Lower lobe of right lung (tissue), 2 donors: ENCODE data around the gene HES3. TPM values are rescaled to one million over a fixed set of nuclear protein-coding genes. Genes with fewer than 3 reads are reported as not detected.
A peak's percentile ranks its signal among the peaks of the same experiment; 100 is the strongest.

Source experiments
- ATAC-seq, 2 donors: fragments of 200-7000 bp; cut with Tn5 transposase; one replicate each; pipeline ENCODE4 v1.9.1; 2020 to 2022; ENCODE audit warnings: mild to moderate bottlenecking in 2 of 2, moderate library complexity in 2 of 2
- DNase-seq: peaks from one replicate; pipeline ENCODE4 v3.0.0-alpha.2; 2020
- H3K27ac ChIP-seq: fragments of 200-600 bp; one replicate; pipeline ENCODE4 v1.8.0; 2022
- H3K27me3 ChIP-seq: fragments of 200-600 bp; one replicate; pipeline ENCODE4 v1.8.0; 2022; ENCODE audit warnings: low read depth
- H3K36me3 ChIP-seq: fragments of 200-600 bp; one replicate; pipeline ENCODE4 v1.8.0; 2022; ENCODE audit warnings: mild to moderate bottlenecking
- H3K4me1 ChIP-seq: fragments of 200-600 bp; one replicate; pipeline ENCODE4 v1.8.0; 2022
- H3K4me3 ChIP-seq: fragments of 200-600 bp; one replicate; pipeline ENCODE4 v1.8.0; 2022; ENCODE audit warnings: mild to moderate bottlenecking
- H3K9me3 ChIP-seq: fragments of 200-600 bp; one replicate; pipeline ENCODE4 v1.8.0; 2022
- intact Hi-C: fragments of 100-400 bp; cut with DNase I; formaldehyde crosslinking; loops from one replicate; pipeline ENCODE4 v1.11.0; 2022
- total RNA-seq: library from RNA; stranded (reverse); fragmentation: NEBNext Ultra II Directional; extraction: Animal tissue kit (Norgen Biotek cat#: 25700); gene quantifications from one replicate; pipeline ENCODE4 v1.2.1, GENCODE V29; 2021
- TF ChIP-seq, protein P1 (sequence below): fragments of 200-600 bp; IDR thresholded peaks from one replicate; pipeline ENCODE4 v1.8.0; 2022; ENCODE audit warnings: antibody characterized with exemption, mild to moderate bottlenecking
- donor health status: DM: no; HTN: yes; CAD: no; lungs with severe emphysema.

Gene HES3
- total RNA-seq, 1 donor from 2014 or later: not detected

DNA sequence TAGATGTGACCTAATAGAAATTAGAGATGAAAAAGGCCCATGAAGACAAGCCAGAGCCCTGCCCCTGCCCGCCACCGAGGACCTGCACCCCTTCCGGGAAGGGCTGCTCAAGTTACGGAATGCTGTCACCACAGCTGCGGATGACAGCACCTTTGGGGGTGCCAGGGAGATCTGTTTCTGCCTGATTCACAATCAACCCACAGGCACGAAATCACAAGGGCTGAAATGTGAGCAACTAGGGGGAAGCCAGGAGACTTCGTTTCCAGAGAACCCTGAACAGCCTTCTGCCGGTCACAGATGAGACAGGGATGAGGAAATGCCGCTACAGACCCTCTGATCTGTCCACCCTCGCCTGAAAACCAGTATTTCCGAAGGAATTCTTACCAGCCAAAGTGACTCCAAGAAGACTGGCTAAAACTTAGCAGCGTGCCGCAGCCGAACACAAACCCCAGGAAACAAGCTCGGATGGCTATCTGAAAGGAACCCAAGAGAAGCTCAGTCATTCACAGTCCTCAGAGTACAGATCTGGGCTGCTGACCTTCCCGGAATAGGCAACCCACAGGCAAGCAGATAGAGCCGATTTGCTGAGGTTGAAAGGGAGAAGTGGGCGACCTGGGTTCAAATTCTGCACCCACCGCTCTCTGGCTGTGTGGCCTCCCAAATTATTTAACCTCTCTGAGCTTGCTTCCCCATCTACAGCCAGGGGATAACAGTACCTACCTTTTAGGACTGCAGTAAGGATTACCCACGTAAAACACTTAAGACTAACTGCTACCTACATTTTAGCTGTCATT lies 9.3 kb upstream of the HES3 start:
- peak overlapping the region; percentile 80 for H3K4me3 ChIP-seq
- intact Hi-C loops: no loop called here
- H3K27ac ChIP-seq: peak overlapping the region; percentile 71

DNA sequence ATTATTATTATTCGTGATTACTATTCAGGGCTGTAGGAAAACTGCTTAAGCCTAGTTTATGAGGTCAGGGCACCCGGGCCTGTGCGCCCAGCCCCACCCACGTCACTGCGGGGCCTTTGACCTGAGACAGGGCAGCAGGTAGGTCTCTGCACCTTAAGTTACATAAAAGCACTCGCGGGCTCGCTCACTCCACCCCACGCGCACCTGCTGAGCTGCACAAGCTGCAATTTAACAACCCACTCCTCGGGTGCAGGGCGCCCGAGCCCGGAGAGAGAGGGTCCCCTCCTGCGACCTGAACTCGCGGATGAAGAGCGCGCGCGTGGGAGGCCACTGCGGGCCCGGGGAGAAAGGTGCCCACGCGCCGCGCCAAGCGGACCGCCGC lies 8.7 kb upstream of the HES3 start:
- no peak for DNase-seq
- TF ChIP-seq, protein P1, sequence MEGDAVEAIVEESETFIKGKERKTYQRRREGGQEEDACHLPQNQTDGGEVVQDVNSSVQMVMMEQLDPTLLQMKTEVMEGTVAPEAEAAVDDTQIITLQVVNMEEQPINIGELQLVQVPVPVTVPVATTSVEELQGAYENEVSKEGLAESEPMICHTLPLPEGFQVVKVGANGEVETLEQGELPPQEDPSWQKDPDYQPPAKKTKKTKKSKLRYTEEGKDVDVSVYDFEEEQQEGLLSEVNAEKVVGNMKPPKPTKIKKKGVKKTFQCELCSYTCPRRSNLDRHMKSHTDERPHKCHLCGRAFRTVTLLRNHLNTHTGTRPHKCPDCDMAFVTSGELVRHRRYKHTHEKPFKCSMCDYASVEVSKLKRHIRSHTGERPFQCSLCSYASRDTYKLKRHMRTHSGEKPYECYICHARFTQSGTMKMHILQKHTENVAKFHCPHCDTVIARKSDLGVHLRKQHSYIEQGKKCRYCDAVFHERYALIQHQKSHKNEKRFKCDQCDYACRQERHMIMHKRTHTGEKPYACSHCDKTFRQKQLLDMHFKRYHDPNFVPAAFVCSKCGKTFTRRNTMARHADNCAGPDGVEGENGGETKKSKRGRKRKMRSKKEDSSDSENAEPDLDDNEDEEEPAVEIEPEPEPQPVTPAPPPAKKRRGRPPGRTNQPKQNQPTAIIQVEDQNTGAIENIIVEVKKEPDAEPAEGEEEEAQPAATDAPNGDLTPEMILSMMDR: no peak
- intact Hi-C loops: no loop called here

More for the DNA sequence above, 9.3 kb upstream of the HES3 start:
- peaks cover 16% of the 10 kb centered on the region for H3K4me1 ChIP-seq
- TF ChIP-seq, protein P1: no peak
- H3K9me3 ChIP-seq: no peaks in the 10 kb centered on the region
- DNase-seq (no peak), ATAC-seq (no peak)
- H3K27me3 ChIP-seq: peaks cover 9% of the 10 kb centered on the region
- H3K36me3 ChIP-seq: peaks cover 41% of the 10 kb centered on the region

DNA sequence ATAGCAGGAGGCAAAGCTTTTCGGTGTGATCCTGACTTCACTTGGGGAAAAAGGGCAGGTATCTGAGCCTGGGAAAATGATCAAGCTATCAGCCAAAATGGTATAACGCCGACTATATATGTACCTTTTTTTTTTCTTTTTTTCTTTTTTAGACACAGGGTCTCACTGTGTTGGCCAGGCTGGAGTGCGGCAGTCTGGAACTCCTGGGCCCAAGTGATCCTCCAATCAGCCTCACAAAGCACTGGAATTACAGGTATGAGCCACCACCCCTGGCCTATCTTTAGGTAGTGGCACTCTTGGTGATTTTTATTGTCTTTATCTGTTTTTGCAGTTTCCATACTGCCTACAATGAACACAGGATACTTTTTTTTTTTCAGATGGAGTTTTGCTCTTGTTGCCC lies 6.9 kb upstream of the HES3 start:
- Histone ChIP-seq H3K27ac (no peak overlapping the region), H3K27me3 (peaks cover 32% of the 10 kb centered on the region), H3K9me3 (no peaks in the 10 kb centered on the region), H3K36me3 (peaks cover 17% of the 10 kb centered on the region), H3K4me1 (peaks cover 22% of the 10 kb centered on the region), H3K4me3 (no peak overlapping the region)
- DNase-seq: no peak
- intact Hi-C loops: no loop called here
- ATAC-seq: no peak
- TF ChIP-seq, protein P1: no peak

More for the DNA sequence above, 8.7 kb upstream of the HES3 start:
- Histone ChIP-seq H3K9me3 (no peaks in the 10 kb centered on the region), H3K4me3 (peak overlapping the region; percentile 80), H3K36me3 (peaks cover 35% of the 10 kb centered on the region), H3K27me3 (peaks cover 14% of the 10 kb centered on the region), H3K4me1 (peaks cover 16% of the 10 kb centered on the region), H3K27ac (peak overlapping the region; percentile 71)
- ATAC-seq: peak; percentile 1 to 20

DNA sequence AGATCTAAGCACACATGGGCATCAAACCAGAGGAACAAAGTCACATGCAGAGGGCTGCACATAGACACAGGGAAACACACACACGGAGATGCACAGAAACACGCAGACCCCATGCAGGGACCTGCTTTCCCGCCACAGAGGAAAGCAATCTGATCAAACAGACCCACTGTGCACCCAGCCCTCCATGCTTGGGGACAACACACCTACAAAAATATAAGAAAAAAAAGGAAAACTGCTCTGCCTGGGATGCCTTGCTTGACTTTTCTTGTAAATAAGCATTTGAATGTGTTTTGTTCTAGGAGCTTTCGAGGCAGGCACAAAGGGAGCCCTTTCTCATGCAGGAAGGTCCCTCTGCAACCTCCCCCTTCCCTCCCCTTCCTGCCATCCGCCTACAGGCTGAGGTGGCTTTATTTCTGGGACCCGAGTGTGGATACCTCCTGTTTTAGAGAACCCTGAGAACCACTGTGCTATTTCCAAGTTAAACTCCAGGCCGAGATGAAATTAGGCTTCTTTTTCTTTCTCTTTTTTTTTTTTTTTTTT lies 4.7 kb upstream of the HES3 start:
- Histone ChIP-seq H3K27me3 (peaks cover 54% of the 10 kb centered on the region), H3K27ac (no peak overlapping the region), H3K36me3 (no peaks in the 10 kb centered on the region), H3K4me1 (peaks cover 23% of the 10 kb centered on the region), H3K9me3 (no peaks in the 10 kb centered on the region), H3K4me3 (no peak overlapping the region)
- DNase-seq (no peak), ATAC-seq (no peak)
- intact Hi-C loops: no loop called here
- TF ChIP-seq, protein P1: no peak

DNA sequence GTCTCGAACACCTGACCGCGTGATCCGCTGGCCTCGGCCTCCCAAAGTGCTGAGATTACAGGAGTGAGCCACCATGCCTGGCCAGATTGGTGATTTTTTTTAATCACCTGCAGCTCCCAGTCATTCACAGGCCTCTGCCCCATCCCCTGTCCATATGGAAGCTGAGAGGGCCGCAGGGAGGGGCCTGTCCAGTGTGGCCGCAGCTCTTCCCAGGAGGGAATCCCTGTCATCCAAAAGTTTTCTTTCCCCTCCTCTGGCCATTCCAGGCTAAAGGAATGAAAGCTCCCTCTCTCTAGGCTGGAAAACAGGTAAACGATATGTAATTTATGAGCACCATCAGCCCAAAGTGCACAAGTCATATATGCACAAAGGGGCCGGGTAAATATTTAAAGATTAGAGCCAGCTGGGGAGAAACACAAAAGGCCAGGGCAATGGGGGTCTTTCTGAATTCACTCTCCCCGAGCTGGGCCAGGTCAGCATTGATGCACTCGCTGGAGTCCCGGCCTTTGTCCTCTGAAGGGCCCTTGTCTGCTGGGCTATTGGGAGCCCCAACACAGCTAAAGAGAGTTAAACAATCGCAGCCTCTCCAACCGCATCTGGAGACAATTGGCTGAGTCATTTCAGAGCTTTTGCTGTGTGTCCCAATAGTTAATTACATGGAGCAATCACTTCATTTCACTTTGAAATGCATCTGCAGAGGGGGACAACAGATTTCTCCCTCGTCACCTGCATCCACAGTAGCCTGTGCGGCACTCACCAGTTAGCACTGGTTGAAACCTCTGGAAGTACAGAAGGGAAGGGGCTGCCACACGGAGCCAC lies 3.8 kb upstream of the HES3 start:
- H3K4me3 ChIP-seq: no peak overlapping the region
- H3K36me3 ChIP-seq: no peaks in the 10 kb centered on the region
- peaks cover 60% of the 10 kb centered on the region for H3K27me3 ChIP-seq
- H3K9me3 ChIP-seq: no peaks in the 10 kb centered on the region
- TF ChIP-seq, protein P1: no peak
- H3K27ac ChIP-seq: no peak overlapping the region
- intact Hi-C loops: no loop called here
- ATAC-seq: no peak
- no peak for DNase-seq
- H3K4me1 ChIP-seq: peaks cover 14% of the 10 kb centered on the region
